GM21423 (cell line): ENCODE measurements around the gene WDR88.
"Not testable (repeated sequence)": the region's sequence is repeated elsewhere in the genome, so short reads cannot be mapped to it uniquely, and the experiment has no call there.

Source experiments
- ATAC-seq: cut with Tn5 transposase; IDR thresholded peaks from one replicate; pipeline ENCODE4 v1.9.1; 2021; ENCODE audit warnings: mild to moderate bottlenecking, moderate library complexity; ENCODE audit not compliant: unreplicated experiment

WDR88 gene

DNA sequence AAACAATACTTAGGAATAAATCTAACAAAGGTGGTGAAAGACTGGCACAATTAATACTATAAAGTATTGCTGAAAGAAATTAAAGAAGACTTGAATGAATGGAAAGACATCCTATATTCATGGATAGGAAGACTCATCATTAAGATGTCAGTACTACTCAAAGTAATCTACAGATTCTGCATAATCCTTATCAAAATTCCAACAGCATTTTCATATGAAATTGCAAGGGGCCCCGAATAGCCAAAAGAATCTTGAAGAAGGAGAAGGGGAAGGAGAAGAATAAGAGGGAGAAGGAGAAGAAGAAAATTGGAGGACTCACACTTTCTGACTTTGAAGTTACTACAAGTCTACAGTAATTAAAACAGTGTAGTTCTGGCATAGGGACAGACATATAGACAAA lies 36.6 kb downstream of the WDR88 start:
- ATAC-seq, result no peak

- no peak for ATAC-seq
Observed at GRCh38 chr19:33171222-33171795, 39.4 kb downstream of the WDR88 start.

- ATAC-seq, result no peak
Observed at GRCh38 chr19:33171916-33172359, 40.0 kb downstream of the WDR88 start.

GRCh38 chr19:33174186-33174585 lies 42.3 kb downstream of the WDR88 start:
- ATAC-seq, result no peak

GRCh38 chr19:33175156-33175782 lies 43.4 kb downstream of the WDR88 start:
- ATAC-seq, result no peak

DNA sequence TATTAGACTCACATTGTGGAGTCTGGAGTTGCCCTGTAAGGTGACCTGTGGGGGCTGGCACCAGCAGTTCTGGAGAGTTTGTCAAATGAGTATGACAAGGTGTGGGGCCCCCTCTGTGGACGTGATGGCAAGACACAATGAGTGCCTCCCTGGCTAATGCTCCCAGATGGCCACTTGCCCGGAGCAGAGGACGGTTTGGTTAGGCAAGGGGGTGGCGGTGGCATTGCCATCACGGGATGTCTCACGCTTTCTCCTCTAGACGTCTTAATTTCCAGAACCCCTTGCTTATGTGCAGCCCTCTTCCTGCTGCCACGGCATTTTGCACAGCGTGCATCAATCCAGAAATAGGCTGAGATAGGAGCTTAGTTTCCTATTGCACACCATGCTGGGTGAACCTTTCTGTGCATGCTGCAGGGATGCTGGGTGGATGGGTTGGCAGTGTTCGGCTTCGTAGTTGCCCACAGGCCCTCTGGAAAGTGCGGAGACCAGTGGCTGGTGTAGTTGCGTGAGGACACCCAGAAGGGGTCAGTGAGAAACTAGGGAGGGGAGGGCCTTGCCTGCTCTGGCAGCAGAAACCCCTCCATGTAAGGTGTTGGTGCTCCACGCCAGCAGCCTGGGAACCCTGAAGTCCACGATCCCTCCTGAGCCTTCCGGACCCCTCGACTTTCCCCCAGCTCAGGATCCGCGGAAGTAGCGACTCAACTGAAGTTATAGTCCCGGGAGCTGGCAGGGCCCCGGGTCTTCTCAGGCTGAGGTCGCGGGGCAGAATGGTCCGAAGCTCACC lies 44.2 kb downstream of the WDR88 start:
- no peak for ATAC-seq

GRCh38 chr19:33176670-33177416 lies 44.9 kb downstream of the WDR88 start:
- peak; percentile 80 for ATAC-seq

DNA sequence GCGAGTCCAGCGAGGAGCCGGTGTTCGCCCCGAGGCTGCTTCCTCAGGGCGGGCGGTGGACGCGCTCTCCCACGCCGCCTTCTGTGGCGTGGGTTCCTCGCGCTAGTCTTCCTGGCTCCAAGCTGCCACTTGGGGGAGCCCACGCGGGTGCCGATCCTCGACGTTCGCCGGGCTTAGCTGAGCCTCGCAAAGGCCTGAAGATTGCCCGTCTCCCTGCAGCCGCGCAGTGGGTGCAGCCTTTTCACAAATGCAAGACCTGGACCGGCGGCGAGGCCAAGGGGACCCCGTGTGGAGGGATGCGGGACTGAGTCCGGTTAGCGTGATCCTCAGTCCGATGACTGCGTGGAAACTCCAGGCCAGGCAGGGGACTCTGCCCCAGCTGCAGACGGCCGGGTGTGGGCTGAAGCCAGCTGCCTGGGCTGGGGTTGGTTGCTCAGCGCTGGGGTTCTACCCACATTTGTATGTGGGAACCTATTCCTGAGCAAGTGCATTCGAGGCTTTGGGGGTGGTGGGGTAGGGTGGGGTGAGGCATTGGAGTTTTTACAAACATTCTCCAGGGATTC lies 45.6 kb downstream of the WDR88 start:
- no peak for ATAC-seq

DNA sequence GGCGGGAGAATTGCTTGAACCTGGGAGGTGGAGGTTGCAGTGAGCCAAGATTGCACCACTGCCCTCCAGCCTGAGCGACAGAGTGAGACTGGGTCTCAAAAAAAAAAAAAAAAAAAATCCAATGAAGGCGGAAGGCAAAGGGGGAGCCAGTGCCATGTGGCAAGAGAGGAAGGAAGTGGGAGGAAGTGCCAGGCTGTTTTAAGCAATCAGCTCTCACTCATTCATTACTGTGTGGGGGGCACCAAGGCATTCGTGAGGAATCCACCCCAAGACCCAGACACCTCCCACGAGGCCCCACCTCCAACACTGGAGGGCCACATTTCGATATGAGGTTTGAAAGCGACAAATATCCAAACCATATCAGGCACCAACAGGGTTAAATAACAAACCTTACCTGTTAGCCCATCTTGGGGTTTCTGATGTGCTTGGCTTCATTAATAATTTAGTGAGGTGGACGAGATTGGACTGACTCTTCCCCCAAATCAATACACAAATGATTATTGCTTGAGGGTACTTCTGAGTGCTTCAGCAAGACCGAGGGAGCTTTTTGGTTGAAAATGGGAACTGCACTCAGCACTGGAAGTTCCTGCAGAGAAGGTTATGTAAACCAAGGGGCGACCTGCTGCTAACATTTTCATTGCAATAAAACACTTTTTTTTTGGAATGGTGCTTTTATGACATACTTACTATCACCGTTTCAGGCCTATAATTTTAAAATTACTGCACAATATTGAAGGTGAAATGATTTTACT lies 54.7 kb downstream of the WDR88 start:
- no peak for ATAC-seq

DNA sequence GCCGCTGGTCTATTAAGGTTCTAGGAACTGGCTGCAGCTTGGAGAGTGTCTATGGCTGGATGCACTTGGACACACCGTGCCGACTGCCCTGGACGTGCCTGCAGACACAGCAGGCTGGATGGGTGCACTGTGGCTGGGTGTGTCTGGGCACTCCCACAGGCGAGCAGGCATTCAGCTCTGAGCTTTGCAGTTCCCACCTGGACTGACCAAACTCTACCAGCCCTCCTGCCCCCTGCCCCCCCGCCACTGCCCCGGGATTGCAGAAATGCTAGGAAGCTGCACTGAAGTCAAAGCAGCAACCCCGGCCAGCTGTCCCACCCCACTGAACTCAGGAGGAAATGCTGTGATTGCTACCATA lies 55.2 kb downstream of the WDR88 start:
- ATAC-seq, result no peak

- no peak for ATAC-seq
Observed at GRCh38 chr19:33189453-33189852, 57.5 kb downstream of the WDR88 start.

DNA sequence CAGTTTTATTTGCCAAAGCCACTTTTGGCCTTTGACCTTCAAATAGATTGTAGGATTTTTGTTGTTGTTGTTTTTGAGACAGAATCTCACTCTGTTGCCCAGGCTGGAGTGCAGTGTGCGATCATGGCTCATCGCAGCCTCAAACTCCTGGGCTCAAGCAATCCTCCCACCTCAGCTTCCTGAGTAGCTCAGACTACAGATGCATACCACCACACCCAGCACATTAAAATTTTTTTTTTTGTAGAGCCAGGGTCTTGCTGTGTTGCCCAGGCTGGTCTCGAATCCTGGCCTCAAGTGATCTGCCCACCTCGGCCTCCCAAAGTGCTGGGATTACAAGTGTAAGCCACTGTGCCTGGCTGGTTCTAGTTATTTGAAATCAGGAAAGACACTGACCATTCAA lies 59.2 kb downstream of the WDR88 start:
- ATAC-seq, result not testable (repeated sequence)

GRCh38 chr19:33191501-33191900 lies 59.6 kb downstream of the WDR88 start:
- no peak for ATAC-seq

GRCh38 chr19:33192010-33192409 lies 60.1 kb downstream of the WDR88 start:
- ATAC-seq, result no peak

DNA sequence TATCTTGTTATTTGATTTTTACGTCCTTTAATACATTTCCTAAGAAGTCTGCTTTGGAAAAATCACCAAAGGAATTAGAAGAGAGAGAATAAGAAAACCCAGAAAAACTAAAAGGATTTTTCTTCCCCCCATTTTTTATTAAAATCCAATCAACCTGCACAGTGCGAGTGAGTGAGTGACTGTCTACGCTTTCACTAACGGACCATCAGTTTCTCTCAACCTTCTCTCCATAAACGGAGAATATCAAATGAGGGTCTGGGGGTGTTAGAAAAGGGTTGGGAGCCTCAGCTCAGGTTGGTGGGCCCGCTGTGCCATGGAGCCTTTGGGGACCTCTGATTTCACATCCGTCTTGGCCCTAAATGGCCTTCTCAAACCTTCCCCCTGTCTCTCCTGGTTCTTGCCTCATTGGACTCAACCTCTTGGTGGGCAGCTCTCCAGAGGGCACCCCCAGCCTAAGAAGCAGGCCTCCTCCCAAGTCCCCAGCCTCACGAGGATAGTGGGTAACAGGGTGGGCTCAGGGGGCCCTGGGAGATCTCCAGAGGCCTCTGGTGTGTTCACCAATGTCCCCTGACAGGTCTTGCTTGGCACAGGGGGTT lies 61.5 kb downstream of the WDR88 start:
- no peak for ATAC-seq

DNA sequence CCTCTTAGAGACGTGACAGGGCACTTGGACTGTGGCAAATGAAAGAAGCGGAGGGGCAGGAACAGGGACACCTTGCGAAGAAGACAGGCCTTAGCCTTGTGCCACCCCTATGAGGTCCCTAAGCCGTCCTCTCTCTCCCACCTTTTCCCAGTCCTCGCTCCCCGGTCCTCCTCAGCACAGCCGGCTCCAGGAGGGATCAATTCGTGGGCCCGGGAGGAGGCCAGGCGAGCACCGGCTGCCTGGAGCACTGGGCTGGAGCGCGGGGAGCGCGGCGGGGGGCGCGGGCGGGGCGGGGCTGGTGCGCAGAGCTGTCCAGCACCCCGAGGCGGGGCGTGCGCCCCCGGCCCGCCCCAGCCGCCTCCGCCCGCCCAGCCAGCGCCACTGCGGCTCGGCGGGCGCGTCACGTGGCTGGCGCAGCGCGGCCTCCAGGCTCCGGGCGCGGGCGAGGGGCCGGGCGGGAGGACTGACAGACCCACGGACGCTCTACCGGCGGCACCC lies 62.0 kb downstream of the WDR88 start, which contains the start of gene LRP3:
Gene LRP3 (plus strand): TSS at position 466 of the 498 bp plus-strand sequence. CDS start 456 bp downstream, outside the sequence.
- ATAC-seq, result no peak

GRCh38 chr19:33194532-33194885 lies 62.6 kb downstream of the WDR88 start:
- ATAC-seq, result no peak

DNA sequence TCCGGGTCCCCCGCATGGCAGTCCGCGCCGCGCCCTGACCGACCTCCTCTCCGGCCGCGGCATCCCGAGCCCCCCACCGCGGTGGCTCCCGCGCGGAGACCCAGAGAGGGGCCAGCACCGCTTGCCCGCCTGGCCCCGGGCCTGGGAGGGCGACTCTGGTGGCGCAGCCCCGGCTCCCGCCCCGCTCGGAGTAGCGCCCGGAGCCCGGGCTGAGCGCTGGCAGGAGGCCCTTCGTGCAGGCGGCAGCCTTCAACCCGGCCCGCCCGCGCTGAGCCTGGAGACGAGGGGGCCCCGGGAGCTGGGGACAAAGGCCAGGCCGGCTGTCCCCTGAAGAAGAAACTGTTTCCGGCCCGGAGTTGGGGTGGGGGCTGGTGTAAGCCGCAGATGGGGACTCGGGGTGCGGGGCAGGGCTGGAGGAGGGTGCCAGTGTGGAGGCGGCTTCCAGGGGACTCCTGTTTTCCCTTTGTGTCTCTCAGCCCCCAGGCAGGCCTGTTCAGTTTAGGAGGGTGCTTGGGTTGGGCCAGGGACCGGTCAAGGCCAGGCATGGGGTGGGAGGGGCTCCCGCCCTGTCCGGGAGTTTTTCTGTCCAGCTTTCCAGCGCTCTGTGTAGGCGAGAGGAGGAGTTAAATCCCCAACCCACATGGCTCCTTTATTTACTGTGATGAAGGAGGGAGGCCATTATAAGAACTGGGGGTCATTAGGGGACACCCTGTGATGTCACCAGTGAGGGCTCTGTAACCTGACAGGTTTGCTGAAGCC lies 63.2 kb downstream of the WDR88 start:
- no peak for ATAC-seq
